ENCODE results near the gene CERS6. TPM values are rescaled to one million over a fixed set of nuclear protein-coding genes. Genes with fewer than 3 reads are reported as not detected.

Gene CERS6
- total RNA-seq, 1 experiment from 2014 or later: 45.9 TPM

DNA sequence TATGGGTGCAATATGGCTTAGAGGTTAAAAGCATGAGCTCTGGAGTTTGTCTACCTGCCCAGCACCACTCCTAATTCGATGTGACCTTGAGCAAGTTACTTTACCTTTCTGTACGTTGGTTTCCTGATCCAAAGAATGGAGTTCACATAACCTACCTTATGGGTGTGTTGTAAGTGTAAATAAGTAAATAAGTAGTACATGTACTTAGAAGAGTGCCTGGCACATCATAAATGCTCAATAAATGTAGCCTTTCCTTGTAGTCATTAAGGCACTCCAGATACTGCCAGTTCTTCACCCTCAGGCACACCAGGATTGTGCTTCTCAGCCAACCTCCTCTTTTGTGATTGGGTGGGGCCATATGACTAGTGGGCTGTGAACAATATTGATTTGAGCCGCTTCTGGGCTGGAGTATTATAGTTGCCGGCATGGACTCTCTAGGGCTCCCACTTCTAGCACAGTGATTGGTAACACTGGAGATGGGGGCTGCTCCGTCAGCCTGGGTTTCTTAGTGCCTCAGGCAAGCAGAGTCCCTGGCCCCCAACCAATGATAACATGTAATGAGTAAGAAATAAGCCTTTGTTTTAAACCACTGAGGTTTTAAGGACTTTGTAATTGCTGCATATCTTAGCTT, 244.7 kb downstream of the CERS6 start:
- H3K27me3 Mint-ChIP-seq (ENCODE audit: unreplicated experiment): no peaks in the 10 kb centered on the region
- no peaks in the 10 kb centered on the region for H3K9me3 Mint-ChIP-seq (ENCODE audit: low read depth, unreplicated experiment)
- CTCF ChIA-PET: no interaction called here
- BruUV-seq (replicated peaks): no TSS peak
- H3K4me3 Mint-ChIP-seq (ENCODE audit: low read depth, unreplicated experiment): no peak overlapping the region
- DNase-seq: no peak
- H3K36me3 Mint-ChIP-seq (ENCODE audit: insufficient read depth, unreplicated experiment): no peaks in the 10 kb centered on the region
- intact Hi-C loops (cut with micrococcal nuclease; ENCODE audit: unreplicated experiment): no loop called here
- no peak overlapping the region for H3K27ac Mint-ChIP-seq (ENCODE audit: unreplicated experiment)
- TF ChIP-seq, protein P1, sequence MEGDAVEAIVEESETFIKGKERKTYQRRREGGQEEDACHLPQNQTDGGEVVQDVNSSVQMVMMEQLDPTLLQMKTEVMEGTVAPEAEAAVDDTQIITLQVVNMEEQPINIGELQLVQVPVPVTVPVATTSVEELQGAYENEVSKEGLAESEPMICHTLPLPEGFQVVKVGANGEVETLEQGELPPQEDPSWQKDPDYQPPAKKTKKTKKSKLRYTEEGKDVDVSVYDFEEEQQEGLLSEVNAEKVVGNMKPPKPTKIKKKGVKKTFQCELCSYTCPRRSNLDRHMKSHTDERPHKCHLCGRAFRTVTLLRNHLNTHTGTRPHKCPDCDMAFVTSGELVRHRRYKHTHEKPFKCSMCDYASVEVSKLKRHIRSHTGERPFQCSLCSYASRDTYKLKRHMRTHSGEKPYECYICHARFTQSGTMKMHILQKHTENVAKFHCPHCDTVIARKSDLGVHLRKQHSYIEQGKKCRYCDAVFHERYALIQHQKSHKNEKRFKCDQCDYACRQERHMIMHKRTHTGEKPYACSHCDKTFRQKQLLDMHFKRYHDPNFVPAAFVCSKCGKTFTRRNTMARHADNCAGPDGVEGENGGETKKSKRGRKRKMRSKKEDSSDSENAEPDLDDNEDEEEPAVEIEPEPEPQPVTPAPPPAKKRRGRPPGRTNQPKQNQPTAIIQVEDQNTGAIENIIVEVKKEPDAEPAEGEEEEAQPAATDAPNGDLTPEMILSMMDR (IDR thresholded peaks at IDR 0.05; ENCODE audit: unreplicated experiment): no peak
- H3K4me1 Mint-ChIP-seq (ENCODE audit: low read depth, unreplicated experiment): peaks cover 11% of the 10 kb centered on the region

DNA sequence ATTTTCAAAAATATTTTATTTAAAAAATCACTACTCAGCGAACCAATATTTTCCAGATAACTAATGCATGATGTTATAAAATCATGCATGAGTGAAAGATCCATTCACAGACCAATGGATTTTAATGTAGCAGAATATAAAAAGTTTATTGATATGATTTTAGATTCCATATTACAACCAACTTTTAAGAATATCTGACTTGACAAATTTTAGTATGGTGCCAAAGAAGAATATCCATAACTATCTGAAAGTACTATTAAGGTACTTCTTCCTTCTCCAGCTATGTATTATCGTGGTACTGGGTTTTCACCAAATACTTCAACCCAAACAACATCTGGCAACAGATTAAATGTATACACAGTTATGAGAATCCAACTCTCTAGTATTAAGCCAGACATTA, 246.5 kb downstream of the CERS6 start:
- Mint-ChIP-seq H3K4me3 (ENCODE audit: low read depth, unreplicated experiment) (no peak overlapping the region), H3K27me3 (ENCODE audit: unreplicated experiment) (no peaks in the 10 kb centered on the region), H3K9me3 (ENCODE audit: low read depth, unreplicated experiment) (no peaks in the 10 kb centered on the region), H3K27ac (ENCODE audit: unreplicated experiment) (no peak overlapping the region), H3K4me1 (ENCODE audit: low read depth, unreplicated experiment) (peaks cover 17% of the 10 kb centered on the region), H3K36me3 (ENCODE audit: insufficient read depth, unreplicated experiment) (no peaks in the 10 kb centered on the region)
- intact Hi-C loops (cut with micrococcal nuclease; ENCODE audit: unreplicated experiment): no loop called here
- TF ChIP-seq, protein P1 (IDR thresholded peaks at IDR 0.05; ENCODE audit: unreplicated experiment): no peak
- BruUV-seq (replicated peaks): no TSS peak
- CTCF ChIA-PET: no interaction called here
- DNase-seq: no peak

DNA sequence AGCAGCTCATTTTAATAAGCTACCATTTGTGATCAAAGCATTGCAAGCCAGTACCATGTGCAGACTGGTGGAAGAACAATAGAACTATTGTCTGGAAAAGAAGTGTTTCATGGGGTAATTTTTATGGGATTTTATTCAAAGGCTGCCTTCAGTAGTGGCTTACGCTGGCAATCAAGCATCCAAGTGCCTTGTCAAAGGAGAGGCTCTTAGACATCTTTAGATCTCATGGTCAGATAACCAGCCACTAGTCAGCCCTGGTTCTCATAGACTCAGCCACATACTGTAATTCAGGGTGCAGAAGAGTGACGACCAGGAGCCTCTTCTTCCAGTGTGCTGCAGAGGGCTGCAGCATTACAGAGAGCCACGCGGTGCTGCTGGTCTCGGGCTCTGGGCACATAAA, 247.9 kb downstream of the CERS6 start:
- Mint-ChIP-seq H3K27ac (ENCODE audit: unreplicated experiment) (no peak overlapping the region), H3K36me3 (ENCODE audit: insufficient read depth, unreplicated experiment) (no peaks in the 10 kb centered on the region), H3K4me1 (ENCODE audit: low read depth, unreplicated experiment) (peaks cover 17% of the 10 kb centered on the region), H3K27me3 (ENCODE audit: unreplicated experiment) (no peaks in the 10 kb centered on the region), H3K9me3 (ENCODE audit: low read depth, unreplicated experiment) (no peaks in the 10 kb centered on the region), H3K4me3 (ENCODE audit: low read depth, unreplicated experiment) (no peak overlapping the region)
- BruUV-seq (replicated peaks): no TSS peak
- TF ChIP-seq, protein P1 (IDR thresholded peaks at IDR 0.05; ENCODE audit: unreplicated experiment): no peak
- no peak for DNase-seq
- CTCF ChIA-PET: no interaction called here
- intact Hi-C loops (cut with micrococcal nuclease; ENCODE audit: unreplicated experiment): no loop called here

DNA sequence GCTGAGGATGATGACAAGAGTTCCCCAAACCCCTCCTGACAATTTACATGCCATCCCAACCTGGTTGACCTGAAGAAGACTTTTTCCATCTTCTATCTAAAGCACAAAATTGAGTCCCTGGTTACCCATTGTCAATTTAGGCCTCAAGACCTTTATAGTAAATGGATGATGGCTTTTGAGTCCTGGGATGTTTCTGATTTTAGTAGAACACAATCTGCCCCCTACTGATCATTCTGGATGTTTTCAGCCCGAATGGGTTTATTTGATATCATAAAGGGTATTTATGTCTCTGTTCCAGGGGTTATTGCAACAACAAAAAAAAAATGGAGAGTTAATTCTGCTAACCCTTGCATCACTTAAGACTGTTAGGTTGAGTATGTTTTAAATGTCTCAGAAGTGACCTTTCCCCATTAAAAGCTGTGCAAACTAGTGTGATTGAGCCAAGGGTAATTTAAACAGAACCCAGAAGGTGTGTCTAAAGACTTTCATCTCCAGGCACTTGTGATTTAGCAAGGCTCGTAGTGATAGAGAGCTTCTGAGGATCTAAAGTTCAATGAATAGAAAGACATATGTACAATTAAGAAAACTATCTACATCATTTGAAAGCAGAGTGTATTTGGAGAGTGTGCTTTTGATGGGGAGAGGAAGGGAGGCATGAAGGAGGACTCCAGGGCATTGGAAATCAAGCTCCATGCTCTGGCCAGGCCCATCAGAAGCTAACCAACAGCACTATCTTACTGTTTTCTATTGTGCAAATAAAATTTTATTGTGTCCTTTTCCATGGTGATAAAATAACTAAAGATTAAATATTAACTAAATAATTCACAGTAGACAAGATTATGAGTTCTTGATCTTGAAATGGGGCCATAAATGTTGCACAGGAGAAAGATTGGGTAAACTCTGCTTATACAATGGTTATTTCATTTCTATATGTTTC, 249.7 kb downstream of the CERS6 start:
- Mint-ChIP-seq H3K9me3 (ENCODE audit: low read depth, unreplicated experiment) (no peaks in the 10 kb centered on the region), H3K36me3 (ENCODE audit: insufficient read depth, unreplicated experiment) (no peaks in the 10 kb centered on the region), H3K27ac (ENCODE audit: unreplicated experiment) (no peak overlapping the region), H3K4me3 (ENCODE audit: low read depth, unreplicated experiment) (no peak overlapping the region), H3K27me3 (ENCODE audit: unreplicated experiment) (no peaks in the 10 kb centered on the region), H3K4me1 (ENCODE audit: low read depth, unreplicated experiment) (peaks cover 17% of the 10 kb centered on the region)
- TF ChIP-seq, protein P1 (IDR thresholded peaks at IDR 0.05; ENCODE audit: unreplicated experiment): no peak
- CTCF ChIA-PET: no interaction called here
- DNase-seq: no peak
- intact Hi-C loops (cut with micrococcal nuclease; ENCODE audit: unreplicated experiment): loop anchor here (1.0 to 5.0 kb wide), 2 partner anchors 329 to 359 kb away; no protein-coding TSS in a partner anchor
- BruUV-seq (replicated peaks): no TSS peak
